SK-N-SH treated with all-trans-retinoic acid at 6 μM for 48 hours (cell line): ENCODE measurements around the gene SLC22A2.

Experiments
- GLIS3 ChIP-seq: fragments of 250-450 bp; sonication (Bioruptor Pico); IDR thresholded peaks from 2 replicates; pipeline ENCODE4 v1.5.0; 2020; ENCODE audit warnings: mild to moderate bottlenecking, moderate library complexity
- OSR1 ChIP-seq: fragments of 250-450 bp; sonication (Bioruptor Pico); IDR thresholded peaks from 2 replicates; pipeline ENCODE4 v1.8.0; 2022; ENCODE audit warnings: moderate library complexity, mild to moderate bottlenecking, inconsistent platforms
- ZFP3 ChIP-seq: fragments of 250-450 bp; sonication (Bioruptor Pico); IDR thresholded peaks from 2 replicates; pipeline ENCODE4 v1.5.0; 2020; ENCODE audit warnings: mild to moderate bottlenecking, moderate library complexity
- TF ChIP-seq, protein P1 (sequence below): fragments of 250-450 bp; sonication (Bioruptor Pico); IDR thresholded peaks from 2 replicates; pipeline ENCODE4 v1.5.1; 2021; ENCODE audit warnings: mild to moderate bottlenecking, moderate library complexity

DNA sequence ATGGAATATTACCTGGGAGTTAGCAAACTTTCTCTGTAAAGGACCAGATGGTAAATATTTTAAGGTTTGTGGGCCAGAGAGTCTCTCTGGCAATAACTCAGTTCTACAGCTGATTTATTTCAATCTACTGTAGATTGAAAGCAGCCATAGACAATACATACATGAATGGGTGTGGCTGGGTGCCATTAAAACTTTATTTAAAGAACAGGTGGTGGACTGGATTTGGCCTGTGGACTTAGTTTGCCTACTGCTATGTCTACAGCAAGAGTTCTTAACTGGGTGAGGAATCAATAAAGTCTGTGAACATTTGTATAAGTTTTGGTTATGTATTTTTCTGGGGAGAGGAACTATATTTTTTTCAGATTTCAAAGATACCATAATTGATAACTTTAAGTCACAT, 55.1 kb downstream of the SLC22A2 start:
- TF ChIP-seq, protein P1, sequence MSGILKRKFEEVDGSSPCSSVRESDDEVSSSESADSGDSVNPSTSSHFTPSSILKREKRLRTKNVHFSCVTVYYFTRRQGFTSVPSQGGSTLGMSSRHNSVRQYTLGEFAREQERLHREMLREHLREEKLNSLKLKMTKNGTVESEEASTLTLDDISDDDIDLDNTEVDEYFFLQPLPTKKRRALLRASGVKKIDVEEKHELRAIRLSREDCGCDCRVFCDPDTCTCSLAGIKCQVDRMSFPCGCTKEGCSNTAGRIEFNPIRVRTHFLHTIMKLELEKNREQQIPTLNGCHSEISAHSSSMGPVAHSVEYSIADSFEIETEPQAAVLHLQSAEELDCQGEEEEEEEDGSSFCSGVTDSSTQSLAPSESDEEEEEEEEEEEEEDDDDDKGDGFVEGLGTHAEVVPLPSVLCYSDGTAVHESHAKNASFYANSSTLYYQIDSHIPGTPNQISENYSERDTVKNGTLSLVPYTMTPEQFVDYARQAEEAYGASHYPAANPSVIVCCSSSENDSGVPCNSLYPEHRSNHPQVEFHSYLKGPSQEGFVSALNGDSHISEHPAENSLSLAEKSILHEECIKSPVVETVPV = no peak
- TF ChIP-seq OSR1 = no peak
- no peak for TF ChIP-seq GLIS3 (CRISPR knock-in tag)
- TF ChIP-seq ZFP3 (CRISPR knock-in tag) = no peak
